HG03175 (cell line): ENCODE measurements around the gene FOSL1.
"Not testable (repeated sequence)": the region's sequence is repeated elsewhere in the genome, so short reads cannot be mapped to it uniquely, and the experiment has no call there.

Source experiments
- ATAC-seq: cut with Tn5 transposase; IDR thresholded peaks from one replicate; pipeline ENCODE4 v1.9.1; 2021; ENCODE audit warnings: mild to moderate bottlenecking, moderate library complexity; ENCODE audit not compliant: unreplicated experiment

The FOSL1 gene

GRCh38 chr11:65854161-65854592 is 46.0 kb downstream of the FOSL1 start:
- no peak for ATAC-seq

- ATAC-seq, result no peak
Observed at GRCh38 chr11:65853246-65853979, 46.8 kb downstream of the FOSL1 start.

- no peak for ATAC-seq
Observed at GRCh38 chr11:65852508-65853245, 47.5 kb downstream of the FOSL1 start.

GRCh38 chr11:65851811-65852507 is 48.2 kb downstream of the FOSL1 start:
- no peak for ATAC-seq

DNA sequence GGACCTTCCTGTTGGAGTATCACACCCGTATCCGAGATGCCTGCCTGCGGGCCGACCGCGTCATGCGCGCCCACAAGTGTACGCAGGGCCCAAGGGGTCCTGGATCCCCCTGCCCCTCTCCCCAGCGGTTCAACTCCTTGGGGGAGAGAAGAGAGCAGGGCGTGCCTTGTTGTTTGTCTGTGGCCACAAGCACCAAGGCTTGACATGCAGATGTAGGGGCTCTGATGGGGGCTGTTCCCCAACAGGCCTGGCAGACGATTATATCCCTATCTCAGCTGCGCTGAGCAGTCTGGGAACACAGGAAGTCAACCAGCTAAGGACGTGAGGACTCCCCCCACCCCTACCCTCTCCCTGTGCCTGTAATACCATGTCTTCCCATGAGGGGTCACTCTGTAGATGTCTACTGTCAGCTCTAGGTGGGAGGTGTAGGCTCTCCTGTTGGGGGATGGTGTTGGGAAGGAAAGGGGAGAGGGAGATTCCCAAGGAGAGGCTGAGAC is 49.1 kb downstream of the FOSL1 start:
- ATAC-seq, result no peak

DNA sequence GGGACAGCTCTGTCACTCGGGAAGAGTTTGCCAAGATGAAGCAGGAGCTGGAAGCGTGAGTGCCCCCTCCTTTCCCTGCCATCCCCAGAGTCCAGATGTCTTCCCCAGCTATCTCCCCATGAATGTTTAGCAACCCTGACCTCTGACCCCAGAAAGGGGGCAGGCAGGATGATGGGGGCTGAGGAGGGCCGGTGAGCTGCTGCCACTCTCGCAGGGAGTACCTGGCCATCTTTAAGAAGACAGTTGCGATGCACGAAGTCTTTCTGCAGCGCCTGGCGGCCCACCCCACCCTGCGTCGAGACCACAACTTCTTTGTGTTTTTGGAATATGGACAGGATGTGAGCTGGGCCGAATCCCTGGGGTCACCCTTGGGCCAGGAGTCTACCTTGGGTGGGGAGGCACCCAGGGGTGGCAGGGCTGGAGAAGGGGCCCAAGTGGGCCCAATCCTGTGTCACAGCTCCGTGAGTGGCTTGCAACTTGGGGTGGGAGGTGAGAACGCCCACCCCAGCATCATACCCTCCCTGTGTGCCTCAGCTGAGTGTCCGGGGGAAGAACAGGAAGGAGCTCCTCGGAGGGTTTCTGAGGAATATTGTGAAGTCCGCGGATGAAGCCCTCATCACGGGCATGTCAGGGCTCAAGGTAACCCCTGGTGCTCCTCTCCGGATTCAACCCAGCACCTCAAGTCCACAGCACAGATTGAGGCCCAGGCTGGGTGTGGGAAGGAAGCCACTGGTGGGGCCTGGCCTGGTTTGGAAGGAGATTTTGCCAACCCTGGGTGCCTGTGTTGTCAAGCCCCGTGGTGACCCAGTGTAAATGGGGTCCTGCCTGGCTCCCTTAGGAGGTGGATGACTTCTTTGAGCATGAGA is 49.7 kb downstream of the FOSL1 start:
- ATAC-seq, result no peak

GRCh38 chr11:65849771-65850216 is 50.4 kb downstream of the FOSL1 start:
- ATAC-seq, result no peak

- ATAC-seq, result no peak
Observed at GRCh38 chr11:65849366-65849765, 50.8 kb downstream of the FOSL1 start.

DNA sequence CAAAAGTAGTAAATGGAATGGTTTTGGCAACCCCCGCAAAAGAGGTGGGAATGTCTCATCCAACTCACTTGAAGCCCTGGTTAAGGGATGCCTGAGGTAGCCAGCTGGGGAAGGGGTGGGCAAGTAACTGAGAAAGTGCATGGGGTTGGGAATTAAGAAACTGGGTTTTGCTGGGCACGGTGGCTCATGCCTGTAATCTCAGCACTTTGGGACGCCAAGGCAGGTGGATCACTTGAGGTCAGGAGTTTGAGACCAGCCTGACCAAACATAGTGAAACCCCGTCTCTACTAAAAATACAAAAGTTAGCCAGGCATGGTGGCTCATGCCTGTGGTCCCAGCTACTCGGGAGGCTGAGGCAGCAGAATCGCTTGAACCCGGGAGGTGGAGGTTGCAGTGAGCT is 51.5 kb downstream of the FOSL1 start:
- ATAC-seq, result not testable (repeated sequence)

DNA sequence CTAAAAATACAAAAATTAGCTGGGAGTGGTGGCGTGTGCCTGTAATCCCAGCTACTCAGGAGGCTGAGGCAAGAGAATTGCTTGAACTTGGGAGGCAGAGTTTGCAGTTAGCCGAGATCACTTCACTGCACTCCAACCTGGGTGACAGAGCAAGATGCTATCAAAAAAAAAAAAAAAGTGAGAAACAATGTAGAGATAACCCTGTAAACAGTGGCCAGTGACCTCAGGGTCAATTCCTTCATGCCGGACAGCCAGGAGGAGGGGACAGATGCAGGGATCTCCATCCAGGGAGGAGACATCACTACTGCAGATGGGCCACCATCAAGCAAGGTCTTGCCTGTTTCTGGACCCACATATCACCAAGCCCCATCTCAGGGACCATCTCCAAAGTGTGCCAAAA is 52.4 kb downstream of the FOSL1 start:
- ATAC-seq, result no peak

DNA sequence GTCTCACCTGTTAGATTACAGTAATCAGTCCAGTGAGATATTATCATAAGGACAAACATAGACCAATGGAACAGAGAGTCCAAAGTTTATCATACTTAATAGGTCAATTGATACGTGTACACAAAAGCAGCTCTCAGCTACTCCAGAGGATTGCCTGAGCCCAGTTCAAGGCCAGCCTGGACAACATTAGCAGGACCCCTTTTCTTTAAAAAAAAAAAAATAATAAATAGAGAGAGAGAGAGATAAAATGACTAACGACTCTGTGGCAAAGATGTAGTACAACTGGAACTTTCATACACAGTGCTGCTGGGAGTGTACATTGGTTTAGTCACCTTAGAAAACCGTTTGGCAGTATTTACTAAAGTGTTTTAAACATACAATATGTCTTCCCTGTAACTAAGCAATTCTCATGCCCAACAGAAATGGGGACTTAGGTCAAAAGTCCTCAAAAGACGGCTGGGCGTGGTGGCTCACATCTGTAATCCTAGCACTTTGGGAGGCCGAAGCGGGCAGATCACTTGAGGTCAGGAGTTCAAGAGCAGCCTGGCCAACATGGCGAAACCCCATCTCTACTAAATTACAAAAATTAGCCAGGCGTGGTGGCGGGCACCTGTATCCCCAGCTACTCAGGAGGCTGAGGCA is 55.8 kb downstream of the FOSL1 start:
- ATAC-seq, result no peak

DNA sequence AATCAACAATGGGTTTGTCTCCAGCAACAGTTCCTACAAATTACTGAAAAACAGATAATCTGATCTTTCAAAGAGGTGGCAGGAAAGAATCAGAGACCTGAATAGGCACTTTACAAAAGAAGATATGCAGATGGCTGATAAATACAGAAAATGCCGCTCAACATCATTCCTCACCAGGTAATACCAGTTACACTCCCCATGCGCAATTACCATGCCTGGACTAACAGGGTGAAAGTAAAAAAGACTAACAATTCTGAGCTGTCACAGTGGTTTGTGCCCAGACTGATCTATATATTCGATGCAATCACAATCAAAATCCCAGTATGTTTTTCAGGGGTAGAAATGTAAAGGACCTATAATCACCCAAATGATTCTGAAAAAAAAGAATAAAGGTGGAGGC is 56.4 kb downstream of the FOSL1 start:
- no peak for ATAC-seq

DNA sequence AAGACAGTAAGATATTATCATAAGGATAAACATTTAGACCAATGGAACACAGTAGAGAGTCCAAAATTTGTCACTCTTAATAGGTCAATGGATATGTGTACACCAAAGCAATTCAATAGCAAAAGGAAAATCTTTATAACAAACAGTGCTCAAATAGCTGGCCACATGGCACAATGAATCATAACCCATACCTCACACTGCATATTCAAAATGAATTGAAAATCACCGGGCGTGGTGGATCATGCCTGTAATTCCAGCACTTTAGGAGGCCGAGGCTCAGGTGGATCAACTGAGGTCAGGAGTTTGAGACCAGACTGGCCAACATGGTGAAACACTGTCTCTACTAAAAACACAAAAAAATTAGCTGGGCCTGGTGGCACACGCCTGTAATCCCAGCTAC is 58.0 kb downstream of the FOSL1 start:
- no peak for ATAC-seq
